ENCODE results near the gene SLC38A5. TPM values are rescaled to one million over a fixed set of nuclear protein-coding genes. Genes with fewer than 3 reads are reported as not detected.

Gene SLC38A5
- total and polyA plus RNA-seq, 7 donors, result 0.34 to 1.7 (median 0.98) TPM

DNA sequence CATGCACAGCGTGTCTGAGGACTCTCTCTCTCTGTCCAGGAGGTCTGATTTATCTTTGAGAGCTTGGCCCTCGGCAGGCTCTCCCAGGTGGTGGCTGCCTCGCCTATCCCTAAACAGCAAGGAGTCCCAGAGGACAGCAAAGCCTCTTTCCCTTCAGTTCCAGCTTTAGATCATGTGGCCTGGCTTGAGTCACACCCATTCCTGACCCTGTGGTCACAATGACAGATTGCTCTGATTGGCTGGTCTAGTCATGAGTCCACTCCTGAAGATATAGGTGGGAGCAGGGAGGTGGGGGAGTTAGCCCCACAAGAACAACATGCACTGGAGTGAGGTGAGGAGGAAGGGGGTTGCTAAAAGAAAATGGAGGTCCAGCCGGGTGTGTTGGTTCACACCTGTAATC lies 26.6 kb upstream of the SLC38A5 start:
- Histone ChIP-seq H3K36me3 (ENCODE audit: insufficient read depth in 1 of 2, low read depth in 1 of 2) (no peaks in the 10 kb centered on the region), H3K27ac (no peak overlapping the region), H3K27me3 (ENCODE audit: insufficient read depth in 3 of 3, low read length in 2 of 3) (peaks cover 0 to 7% (median 0%) of the 10 kb centered on the region in 3 donors), H3K4me1 (no peaks in the 10 kb centered on the region), H3K9me3 (no peaks in the 10 kb centered on the region), H3K4me3 (no peak overlapping the region)
- 63 to 75% (median 66%) methylated on average over 4 of the region's 4 CpGs for WGBS, 3 donors
- TF ChIP-seq, protein P1, sequence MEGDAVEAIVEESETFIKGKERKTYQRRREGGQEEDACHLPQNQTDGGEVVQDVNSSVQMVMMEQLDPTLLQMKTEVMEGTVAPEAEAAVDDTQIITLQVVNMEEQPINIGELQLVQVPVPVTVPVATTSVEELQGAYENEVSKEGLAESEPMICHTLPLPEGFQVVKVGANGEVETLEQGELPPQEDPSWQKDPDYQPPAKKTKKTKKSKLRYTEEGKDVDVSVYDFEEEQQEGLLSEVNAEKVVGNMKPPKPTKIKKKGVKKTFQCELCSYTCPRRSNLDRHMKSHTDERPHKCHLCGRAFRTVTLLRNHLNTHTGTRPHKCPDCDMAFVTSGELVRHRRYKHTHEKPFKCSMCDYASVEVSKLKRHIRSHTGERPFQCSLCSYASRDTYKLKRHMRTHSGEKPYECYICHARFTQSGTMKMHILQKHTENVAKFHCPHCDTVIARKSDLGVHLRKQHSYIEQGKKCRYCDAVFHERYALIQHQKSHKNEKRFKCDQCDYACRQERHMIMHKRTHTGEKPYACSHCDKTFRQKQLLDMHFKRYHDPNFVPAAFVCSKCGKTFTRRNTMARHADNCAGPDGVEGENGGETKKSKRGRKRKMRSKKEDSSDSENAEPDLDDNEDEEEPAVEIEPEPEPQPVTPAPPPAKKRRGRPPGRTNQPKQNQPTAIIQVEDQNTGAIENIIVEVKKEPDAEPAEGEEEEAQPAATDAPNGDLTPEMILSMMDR (IDR thresholded peaks at IDR 0.05), result no peak
- intact Hi-C loops (cut with DNase I), result no loop called here
- DNase-seq (no peak), ATAC-seq (no peak)

DNA sequence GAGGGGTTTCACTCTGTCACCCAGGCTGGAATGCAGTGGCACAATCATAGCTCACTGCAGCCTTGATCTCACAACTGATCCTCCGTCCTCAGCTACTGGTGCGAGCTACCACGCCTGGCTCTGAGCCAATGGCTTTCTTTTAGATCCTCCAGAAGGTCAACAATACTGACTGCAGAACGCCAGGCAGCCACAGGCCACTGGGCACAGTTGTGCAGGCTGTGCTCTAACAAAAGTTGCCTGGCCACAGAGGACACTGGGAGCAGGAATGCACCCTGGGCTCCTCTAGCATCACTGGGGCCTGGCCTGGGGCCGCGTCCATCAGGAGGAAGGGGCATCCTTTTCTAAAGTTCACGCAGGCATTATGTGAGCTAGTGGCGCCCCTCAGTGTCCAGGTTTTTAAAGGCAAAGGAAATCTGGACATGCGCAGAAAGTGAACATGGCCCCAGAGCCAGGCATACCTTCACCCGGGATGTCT lies 23.9 kb upstream of the SLC38A5 start:
- WGBS, 3 donors, result 17 to 34% (median 25%) methylated on average over 8 to 10 of the region's 10 CpGs
- Histone ChIP-seq H3K27ac (no peak overlapping the region), H3K36me3 (ENCODE audit: insufficient read depth in 1 of 2, low read depth in 1 of 2) (no peaks in the 10 kb centered on the region), H3K4me3 (no peak overlapping the region), H3K27me3 (ENCODE audit: insufficient read depth in 3 of 3, low read length in 2 of 3) (peaks cover 0 to 7% (median 0%) of the 10 kb centered on the region in 3 donors), H3K4me1 (no peaks in the 10 kb centered on the region), H3K9me3 (no peaks in the 10 kb centered on the region)
- ATAC-seq, result no peak
- intact Hi-C loops (cut with DNase I), result no loop called here
- TF ChIP-seq, protein P1 (IDR thresholded peaks at IDR 0.05), result no peak
- no peak for DNase-seq

DNA sequence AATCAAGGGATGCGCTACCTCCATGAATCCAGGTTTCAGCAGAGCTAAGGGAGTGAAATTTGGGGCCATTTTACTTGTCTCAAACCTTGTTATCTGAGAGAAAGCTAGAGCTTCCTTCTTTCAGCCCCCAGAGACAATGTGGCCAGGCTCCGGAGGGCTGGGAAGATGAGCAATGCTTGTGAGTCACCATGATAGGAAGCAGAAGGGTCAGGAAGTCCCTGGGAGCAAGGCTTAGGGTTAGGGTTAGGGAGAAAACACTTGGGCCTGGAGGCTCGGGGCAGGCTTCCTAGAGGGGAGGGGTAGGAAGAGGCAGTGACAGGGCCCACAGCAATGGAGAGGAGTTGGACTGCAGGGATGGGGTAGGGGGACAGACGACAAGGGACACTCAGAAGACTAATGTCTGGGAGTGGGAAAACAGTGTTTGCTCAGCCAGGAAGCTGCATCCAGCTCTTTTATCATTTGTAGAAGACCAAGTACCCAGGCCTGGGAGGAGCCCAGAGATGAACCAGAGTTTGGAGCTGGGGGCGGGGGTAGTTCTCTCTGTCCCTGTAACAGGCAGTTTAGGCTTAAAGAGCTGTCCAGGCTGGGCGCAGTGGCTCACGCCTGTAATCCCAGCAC lies 22.3 kb upstream of the SLC38A5 start:
- Histone ChIP-seq H3K27me3 (ENCODE audit: insufficient read depth in 3 of 3, low read length in 2 of 3) (peaks cover 0 to 7% (median 0%) of the 10 kb centered on the region in 3 donors), H3K9me3 (no peaks in the 10 kb centered on the region), H3K4me3 (no peak overlapping the region), H3K36me3 (ENCODE audit: insufficient read depth in 1 of 2, low read depth in 1 of 2) (no peaks in the 10 kb centered on the region), H3K27ac (no peak overlapping the region), H3K4me1 (no peaks in the 10 kb centered on the region)
- no peak for DNase-seq
- TF ChIP-seq, protein P1 (IDR thresholded peaks at IDR 0.05), result no peak
- WGBS, 3 donors, result 56 to 69% (median 69%) methylated on average over 4 to 7 of the region's 7 CpGs
- ATAC-seq, result no peak
- intact Hi-C loops (cut with DNase I), result no loop called here

DNA sequence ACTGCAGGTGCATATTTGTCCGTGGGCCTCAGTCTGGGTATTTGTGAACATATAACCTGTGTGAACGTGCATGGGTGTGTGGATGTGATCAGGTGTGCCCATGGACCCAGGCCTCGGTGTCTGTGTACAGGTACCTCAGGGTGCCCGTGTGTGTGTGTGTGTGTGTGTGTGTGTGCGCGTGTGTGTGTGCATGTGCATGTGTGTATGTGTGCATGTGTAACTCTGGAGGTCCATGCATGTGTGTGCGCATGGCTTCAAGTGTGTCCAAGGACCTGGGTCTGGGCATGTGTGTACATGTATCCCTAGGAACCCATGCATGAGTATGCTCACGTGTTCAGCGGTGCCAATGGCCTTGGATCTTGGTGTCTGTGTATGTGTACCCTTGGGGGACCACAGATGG lies 21.7 kb upstream of the SLC38A5 start:
- no peaks in the 10 kb centered on the region for H3K4me1 ChIP-seq
- intact Hi-C loops (cut with DNase I), result no loop called here
- H3K27ac ChIP-seq, result no peak overlapping the region
- TF ChIP-seq, protein P1 (IDR thresholded peaks at IDR 0.05), result no peak
- ATAC-seq (no peak), DNase-seq (no peak)
- no peaks in the 10 kb centered on the region for H3K9me3 ChIP-seq
- no peak overlapping the region for H3K4me3 ChIP-seq
- no peaks in the 10 kb centered on the region for H3K36me3 ChIP-seq (ENCODE audit: insufficient read depth in 1 of 2, low read depth in 1 of 2)
- 87 to 94% (median 93%) methylated on average over 7 to 9 of the region's 9 CpGs for WGBS, 3 donors
- H3K27me3 ChIP-seq (ENCODE audit: insufficient read depth in 3 of 3, low read length in 2 of 3), result peaks cover 0 to 7% (median 0%) of the 10 kb centered on the region in 3 donors

DNA sequence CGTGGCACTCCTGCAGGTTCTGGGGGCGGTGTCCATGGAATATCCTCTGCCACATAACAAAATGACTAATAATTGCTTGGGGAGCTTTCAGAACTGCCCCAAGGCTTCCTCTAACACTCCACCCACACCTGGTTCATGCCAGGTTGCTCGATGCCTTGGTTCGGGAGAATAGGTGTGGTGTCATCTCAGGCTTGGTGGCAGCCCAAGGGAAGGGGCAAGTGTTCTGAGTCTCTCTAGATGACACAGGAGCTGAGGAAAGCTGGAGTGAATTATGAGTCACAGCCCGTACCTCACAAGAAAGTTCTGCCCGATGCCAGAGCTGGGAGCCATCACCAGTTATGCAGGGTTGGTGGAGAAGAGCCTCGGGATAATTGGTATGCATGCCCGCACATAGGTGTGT lies 20.6 kb upstream of the SLC38A5 start:
- TF ChIP-seq, protein P1 (IDR thresholded peaks at IDR 0.05), result no peak
- Histone ChIP-seq H3K36me3 (ENCODE audit: insufficient read depth in 1 of 2, low read depth in 1 of 2) (no peaks in the 10 kb centered on the region), H3K27me3 (ENCODE audit: insufficient read depth in 3 of 3, low read length in 2 of 3) (peaks cover 0 to 7% (median 0%) of the 10 kb centered on the region in 3 donors), H3K4me3 (no peak overlapping the region), H3K9me3 (no peaks in the 10 kb centered on the region), H3K4me1 (no peaks in the 10 kb centered on the region), H3K27ac (no peak overlapping the region)
- 73 to 84% (median 78%) methylated on average over 8 of the region's 8 CpGs for WGBS, 3 donors
- DNase-seq (no peak), ATAC-seq (no peak)
- intact Hi-C loops (cut with DNase I), result no loop called here
